HTERT RPE-1 (cell line): ENCODE data around the gene ACTL6B.

Experiments
- in situ Hi-C: fragments of 300-500 bp; cut with MboI; formaldehyde crosslinking; loops from 4 replicates; pipeline ENCODE4 v1.14.3; 2020; ENCODE audit warnings: low sequenced_read_pairs

The ACTL6B gene

DNA sequence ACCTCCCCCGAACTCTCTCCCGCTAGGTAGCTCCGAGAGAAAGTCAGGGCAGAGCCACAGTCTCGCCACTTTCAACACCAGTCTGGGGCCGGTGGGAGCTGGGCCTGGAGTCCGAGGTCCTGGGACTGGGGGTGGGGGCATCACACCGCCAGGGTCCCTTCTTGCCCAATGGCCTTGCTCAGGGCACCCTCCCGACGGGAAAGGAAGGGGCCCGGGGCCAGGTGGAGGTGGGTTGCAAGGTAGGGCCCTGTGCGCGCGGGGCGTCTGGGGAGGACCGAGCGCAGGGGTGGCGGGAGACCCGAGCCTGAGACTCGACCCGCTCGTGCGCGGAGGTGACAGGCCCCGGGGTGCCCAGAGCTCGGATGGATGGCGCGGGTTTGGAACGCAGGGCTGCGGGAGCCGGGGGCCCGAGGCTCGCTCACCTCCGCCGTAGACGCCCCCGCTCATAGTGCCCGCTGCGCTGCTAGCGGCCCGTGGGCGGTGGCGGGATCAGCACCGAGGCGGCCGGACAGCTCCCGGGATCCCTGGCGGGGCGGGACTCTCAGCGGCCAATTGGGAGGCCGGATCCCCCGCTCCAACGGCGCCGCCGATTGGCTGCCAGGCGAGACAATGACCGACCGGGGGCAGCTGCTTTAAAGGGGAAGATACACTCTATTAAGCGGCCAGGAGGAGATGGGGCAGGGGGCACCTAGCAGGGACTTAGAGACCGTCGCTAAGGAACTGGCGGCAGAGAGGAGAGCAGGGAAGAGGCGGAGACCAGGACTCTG, at the start of gene ACTL6B:
TSS of gene ACTL6B (minus strand) at position 541 of the 767 bp plus-strand sequence. CDS start at position 447, 94 bp downstream.
- in situ Hi-C loops: no loop called here

DNA sequence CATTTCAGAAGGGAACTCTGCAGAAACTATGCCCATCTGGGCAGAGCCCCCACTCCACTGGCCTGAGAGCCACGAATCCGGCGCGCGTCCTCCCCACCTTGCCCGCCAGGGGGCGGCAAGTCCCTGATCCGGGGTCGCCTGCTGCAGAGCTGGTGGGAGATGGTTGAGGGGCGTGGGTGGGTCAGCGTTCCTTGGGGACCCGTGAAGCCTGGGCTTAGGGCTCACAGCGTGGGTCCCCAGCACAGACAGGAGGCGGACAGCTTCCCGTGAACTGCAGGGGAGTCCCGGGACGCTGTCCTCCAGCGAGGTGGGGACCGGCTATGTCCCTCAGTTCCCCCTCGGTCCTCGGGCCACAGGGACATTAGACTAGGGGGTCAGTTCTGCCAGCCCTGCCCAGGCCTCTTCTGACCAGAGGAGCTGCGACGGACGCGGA, 49.1 kb upstream of the ACTL6B start:
- in situ Hi-C loops: loop anchor here (25.0 kb wide), 1 partner anchor 132 kb away; the partner anchor contains the start of gene EPHB4

DNA sequence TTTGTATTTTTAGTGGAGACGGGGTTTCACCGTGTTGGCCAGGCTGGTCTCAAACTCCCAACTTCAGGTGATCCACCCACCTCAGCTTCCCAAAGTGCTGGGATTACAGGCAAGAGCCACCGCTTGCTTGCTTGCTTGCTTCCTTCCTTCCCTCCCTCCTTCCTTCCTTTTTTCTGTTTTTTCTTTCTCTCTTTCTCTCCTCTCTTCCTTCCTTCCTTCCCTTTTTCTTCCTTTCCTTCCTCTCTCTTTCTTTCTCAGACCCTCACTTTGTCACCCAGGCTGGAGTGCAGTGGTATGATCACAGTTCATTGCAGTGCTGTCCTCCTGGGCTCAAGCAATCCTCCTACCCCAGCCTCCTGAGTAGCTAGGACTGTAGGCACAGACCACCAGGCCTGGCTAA, 44.8 kb upstream of the ACTL6B start:
- in situ Hi-C loops: loop anchor here (25.0 kb wide), 1 partner anchor 136 kb away; the partner anchor contains the start of gene EPHB4

DNA sequence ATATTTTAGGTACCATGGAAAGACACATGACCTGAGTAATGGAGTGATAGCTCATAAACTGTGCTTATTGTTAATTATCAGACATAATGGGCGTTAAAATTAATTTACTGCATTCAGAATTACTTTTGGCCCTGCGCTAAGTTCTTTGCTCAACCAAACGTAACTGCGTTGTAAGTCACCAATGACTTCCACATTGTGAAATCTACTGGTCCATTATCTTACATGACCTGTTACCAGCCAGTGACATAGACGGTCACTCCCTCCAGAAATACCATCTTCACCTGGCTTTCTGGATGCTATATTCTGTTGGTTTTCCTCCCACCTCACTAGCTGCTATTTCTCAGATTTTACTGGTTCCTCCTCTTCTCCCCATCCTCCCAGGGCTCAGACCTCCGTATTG, 42.8 kb upstream of the ACTL6B start:
- in situ Hi-C loops: no loop called here

DNA sequence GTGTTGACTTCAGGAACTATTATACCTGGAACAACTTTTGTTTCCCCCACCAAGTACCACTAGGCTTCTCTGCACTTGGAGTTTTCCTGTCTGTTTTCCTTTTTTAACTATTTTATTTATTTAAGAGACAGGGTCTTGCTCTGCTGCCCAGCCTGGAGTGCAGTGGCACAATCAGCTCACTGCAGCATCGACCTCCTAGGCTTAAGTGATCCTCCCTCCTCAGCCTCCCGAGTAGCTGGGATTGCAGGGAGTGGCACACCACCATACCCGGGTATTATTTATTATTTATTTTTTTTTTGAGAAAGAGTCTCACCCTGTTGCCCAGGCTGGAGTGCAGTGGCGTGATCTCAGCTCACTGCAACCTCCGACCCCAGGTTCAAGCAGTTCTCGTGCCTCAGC, 39.9 kb upstream of the ACTL6B start:
- in situ Hi-C loops: no loop called here

DNA sequence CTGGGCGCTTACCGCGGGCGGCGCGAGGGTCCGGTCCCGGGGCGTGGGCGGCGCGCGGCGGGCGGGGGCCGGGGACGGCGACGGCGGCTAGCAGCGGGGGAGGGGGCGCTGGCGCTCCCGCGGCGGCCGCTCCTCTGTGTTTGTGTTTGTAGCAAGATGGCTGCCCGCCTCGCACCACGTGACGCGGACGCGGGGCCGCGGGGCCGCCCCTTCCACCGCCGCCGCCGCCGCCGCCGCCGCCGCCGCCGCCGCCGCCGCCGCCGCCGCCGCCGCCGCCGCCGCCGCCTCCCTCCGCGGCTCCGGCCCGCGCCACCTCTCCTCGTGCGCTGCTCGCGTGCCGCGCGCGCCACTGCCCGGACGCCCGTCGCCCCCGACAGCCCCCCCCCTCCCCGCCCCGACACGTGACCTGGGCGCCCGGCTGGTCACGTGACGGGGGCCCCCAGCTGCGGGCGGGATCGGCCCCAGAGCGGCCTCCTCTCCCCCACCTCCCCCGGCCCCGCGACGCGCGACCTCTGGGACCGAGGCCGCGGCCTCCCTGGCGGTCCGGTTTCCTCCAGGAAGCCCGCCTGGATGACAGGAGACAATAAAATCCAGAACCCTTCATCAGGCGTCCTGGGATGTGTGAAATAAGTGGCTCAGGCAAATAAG, 38.0 kb upstream of the ACTL6B start, which contains the start of gene GIGYF1:
TSS of gene GIGYF1 (minus strand) at position 153 of the 648 bp plus-strand sequence. CDS start 6,012 bp downstream, outside the sequence.
- in situ Hi-C loops: no loop called here

DNA sequence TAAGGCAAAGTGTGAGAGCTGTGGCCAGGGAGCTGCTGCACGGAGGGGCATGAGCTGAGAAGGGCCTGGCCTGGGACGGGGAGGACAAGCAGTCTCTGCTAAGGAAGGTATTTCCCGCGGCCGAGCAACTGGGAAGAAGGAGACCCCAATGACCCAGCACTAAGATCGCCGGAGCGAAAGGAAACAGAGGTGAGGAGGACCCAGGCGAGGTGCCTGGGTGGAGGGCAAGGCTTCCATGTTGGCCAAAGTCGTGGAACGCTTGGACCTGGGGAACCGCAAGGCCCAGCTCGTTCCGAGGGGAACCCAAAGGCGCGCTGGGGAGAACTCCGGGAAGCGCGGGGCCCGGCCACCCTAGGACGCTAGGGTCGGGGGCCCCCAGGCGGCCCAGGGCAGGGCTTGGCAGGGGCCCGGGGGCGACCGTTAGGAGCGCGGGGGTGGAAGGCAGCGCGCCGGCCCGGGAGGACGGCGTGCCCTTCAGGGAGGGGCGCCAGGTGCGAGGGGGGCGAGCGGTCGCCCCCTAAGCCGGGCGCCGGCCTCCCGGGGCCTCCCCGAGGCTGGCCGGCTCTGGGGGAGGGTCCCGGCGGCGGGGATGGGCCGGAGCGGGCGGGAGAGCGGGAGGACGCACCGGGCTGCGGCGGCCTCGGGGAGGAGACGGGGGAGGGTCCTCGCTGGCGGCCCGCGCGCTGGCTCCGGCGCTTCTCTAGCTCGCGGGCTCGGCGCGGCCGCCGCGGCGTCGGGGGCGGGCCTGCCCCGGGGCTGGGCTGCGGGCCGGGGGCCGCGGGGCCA, 37.3 kb upstream of the ACTL6B start:
- in situ Hi-C loops: no loop called here

DNA sequence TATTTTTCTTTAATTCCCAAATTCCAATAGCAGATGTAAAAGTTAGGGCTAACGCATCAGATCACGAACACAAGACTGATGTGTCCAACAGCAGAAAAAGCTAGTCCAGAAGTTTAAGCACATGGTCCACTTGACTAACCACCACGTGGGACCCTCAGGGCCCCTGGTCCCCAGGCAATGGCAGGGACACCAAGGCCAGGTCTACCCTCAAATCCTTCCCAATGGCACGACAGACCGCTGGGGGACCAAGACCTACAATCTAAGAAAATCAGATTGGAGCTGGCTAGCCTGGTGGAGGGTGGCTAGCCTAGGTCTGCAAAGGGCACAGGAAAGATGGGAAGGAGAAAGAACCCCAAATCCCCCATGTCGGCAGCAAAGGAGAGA, 36.3 kb upstream of the ACTL6B start:
- in situ Hi-C loops: no loop called here

DNA sequence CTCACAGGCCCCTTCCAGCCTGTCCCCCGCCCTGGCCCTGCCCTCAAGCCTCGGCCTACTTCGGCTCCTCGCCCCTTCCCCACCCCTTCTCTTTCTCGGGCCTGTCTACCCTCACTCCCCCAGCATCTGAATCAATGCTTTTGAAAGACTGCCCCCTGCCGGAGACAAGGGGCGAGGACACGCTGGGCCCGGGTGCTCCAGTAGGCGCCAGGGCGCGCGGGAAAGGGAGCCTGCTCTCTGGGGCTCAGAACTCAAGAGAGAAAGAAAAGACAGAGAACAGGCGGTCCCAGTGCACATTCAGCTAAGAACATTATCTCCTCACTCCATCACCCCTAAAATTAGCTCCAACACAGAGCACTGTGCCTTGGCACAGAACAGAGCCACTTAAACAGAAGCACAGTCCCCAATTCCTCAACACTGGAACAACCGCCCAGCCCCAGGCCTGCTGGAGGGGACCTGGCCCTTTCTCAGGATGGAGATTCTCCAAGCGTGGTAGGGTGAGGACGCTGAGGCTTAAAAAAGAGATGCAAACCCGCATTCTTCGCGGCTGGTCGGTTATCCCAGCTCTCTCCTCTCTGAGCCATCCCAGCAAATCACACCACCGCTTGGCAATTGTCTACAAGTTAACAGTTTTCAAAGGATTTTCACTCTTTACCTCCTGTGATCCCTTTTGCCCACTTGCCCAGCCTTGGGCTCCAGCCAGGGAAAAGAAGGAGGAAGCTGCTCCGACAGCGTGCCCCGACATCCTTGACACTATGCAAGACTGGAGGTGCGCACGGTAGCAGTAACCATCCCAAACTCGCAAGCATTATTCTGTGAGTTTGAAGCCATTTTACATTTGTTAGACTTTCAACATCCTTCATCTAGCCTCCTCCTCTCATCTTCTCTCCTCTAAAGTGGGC, 35.7 kb upstream of the ACTL6B start:
- in situ Hi-C loops: no loop called here

DNA sequence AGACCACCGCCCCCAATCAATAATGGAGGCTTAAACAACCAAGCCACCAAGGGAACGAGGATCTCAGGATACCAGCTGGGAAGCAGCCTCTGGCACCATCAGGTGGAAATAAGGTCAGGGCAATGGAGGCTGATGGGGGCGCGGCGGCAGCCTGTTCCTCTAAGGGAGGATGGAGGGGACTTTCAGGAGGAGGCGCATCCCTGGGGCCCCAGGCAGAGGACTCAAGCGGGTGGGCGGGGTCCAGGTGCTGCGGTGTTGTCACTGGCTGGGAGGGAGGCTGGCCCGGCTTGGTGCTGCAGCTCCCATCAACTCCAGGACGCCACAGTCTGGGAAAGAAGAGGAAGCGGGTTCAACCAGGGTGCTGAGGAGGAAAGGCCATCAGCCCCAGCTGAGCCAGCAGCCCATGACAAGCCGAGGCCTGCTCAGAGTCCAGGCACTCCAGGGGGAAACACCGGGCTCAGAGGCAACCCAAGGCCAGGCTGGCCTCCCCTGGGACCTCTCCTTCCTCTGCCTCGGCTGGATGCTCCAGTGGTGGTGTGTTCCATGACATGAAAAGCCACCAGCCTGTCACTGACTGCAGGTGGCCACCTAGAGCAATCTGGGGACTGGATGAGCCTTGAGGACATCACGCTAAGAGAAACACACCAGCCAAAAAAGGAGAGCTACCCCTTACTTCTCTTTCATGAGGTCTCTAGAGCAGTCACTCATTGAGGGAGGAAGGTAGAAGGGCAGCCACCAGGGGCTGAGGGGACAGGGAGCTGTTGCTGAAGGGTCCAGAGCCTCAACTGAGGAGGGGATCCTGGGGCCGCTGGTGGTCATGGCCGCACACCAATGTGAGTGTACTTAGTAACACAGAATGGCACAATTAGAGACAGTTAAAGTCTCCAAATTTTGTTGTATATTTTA, 33.2 kb upstream of the ACTL6B start:
- in situ Hi-C loops: no loop called here

DNA sequence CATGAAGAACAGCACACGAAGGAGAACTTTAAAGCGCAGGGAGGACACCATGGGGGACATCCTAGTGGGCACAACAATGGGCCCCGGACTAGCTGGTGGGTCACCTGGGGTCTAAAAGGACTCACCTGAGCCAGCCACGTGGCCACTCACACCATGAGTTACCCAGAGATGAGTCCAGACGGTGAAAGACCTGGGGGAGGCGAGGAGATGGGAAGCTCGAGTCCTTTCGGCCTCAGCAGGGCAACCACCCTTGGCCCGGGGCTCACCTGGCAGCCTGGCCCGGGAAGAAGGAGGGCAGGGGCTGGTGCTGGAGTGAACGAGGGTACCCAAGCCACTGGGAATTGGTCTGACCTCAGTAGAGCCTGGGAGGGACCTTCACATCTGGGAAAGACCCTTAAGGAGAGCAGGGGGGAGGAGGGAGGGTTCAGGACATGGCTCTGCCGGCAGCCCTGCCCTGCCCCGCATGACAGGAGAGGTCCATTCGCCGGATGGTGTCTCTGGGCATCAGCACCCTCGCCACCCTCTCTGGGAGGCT, 32.1 kb upstream of the ACTL6B start:
- in situ Hi-C loops: no loop called here

DNA sequence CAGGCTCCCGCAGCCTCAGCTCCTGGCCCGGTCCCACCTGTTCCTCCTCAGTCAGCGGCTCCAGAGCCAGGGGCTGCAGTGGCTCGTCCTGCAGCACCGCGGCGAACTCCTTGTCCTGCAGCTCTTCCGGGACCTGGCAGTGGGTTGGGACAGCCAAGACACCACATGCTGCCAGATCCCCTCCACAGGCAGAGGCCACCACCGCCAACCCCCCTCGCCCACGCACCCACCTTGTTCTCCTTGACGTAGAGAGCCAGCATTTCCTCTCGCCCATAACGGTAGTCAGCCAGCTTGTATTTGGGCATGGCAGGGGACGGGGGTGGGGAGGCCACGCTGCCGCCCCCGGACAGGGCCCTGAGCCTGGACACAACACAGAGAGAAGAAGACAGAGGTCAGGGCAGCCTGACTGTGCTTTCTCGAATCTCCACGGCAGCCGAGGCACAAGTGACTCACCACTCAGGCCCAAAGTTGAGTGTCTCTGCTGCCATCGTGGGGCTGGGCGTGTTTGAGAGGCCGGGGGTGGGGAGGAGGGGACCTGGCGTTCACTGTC, 31.6 kb upstream of the ACTL6B start:
- in situ Hi-C loops: no loop called here

DNA sequence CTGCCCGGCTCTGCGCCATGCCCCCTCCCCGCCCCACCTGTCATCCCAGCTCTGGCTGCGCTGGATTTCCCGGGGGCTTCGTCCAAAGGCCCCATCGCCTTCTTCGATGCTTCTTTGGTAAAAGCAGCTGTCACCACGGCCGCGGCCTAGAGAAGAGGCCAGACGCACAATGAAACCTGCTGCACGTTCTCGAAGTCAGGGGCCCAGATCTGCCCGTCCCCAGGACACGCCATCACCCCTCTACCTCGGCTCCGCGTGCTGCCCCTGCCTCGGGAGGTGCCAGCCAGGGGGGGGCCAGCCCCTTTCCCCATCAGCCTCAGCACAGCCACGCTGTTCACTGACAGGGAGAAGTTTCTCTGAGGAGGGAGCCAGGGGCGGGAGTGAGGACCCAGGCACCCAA, 31.0 kb upstream of the ACTL6B start:
- in situ Hi-C loops: no loop called here

DNA sequence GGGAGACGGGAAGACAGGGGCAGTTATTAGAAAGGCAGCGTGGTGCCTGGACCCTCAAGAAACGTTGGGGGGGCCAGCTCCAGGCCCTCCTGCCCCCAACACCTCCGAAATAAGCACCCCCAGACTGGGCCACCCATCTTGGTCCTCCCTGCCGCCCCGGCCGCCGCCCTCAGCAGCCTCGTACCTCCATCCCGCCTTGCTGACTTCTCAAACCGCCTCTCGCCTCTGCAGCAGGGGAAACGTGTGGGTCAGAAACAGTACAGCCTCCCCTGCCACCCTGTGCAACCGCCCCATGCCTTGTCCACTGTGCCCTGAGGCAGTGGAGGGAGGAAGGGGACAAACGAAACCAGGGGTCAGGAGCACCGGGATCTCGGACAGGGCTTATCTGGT, 30.6 kb upstream of the ACTL6B start:
- in situ Hi-C loops: no loop called here

DNA sequence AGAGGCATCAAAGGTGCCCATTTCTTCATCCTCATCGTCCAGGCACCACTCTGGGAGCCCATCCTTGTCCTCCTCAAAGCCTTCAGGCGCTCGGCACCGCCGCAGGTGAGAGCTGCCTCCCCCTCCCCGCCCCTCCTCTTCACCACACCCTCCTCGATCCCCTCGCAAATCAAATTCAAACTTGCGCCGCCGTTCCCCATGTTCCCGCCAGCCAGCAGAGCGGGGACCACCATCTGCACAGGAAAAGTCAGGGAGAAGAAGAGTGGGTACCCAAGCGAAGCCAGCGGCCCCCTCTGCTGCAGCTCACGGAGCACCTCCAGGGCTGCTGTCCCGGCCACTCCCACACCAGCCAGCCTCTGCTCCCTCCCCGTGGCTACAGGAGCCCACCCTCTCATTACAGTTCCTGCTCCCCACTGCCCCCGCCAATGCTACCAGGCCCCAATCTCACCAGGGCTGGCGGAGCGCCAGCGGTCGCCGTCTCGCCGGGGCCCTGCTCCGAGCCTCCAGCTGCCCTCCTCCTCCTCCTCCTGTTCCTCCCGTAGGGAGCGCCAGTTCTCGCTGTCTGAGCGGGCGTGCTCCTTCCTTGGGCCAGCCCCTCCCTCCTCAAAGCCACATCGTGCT, 30.1 kb upstream of the ACTL6B start:
- in situ Hi-C loops: no loop called here

DNA sequence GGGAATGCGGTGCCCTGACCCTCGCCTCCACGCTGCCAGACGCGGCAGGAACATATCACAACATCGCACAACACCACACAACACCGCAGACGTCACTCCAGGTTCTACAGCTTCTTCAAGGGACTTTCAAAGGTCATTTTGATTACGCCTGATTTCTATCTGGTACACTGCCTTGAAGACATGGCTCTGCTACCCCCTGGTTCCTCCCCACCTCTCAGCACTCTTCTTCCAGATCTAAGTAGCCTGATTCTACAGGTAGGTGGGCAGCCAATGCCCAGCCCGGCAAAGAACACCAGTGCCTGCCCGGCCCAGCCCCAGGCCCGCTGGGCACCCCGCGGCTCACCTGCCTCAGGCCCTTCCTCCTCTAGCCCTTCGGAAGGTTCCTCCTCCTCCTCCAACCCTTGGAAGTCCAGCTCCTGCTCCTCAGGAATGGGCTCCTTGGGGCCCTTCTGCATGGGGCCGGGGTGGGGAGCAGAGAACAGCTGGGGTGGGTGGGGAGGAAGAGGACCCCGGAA, 29.4 kb upstream of the ACTL6B start:
- in situ Hi-C loops: no loop called here

DNA sequence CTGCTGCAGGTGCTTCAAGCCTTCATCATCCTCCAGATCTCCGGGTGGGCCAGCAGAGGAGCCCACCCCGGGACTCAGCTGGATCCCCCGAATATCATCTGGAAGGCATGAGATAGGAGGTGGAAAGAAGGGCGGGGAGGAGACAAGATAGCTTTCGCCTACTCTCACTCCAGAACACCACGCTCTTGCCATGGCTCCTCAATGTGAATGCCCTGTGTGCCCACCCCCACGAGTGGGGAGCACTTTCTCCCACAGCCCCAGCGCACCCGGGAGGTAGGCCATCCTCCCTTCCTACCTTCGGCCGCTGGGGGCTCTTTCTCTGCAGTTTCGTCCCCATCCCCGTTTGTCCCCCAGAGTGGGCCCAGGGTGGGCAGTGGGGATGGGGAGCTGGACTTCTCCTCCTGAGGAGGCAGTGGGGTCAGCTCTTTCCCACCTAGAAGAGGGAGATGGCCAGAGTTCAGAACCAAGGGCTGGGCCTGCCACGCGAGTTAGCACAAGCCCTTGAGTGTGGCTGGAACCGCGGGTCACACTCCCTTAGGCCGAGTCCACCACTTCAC, 28.9 kb upstream of the ACTL6B start:
- in situ Hi-C loops: no loop called here

DNA sequence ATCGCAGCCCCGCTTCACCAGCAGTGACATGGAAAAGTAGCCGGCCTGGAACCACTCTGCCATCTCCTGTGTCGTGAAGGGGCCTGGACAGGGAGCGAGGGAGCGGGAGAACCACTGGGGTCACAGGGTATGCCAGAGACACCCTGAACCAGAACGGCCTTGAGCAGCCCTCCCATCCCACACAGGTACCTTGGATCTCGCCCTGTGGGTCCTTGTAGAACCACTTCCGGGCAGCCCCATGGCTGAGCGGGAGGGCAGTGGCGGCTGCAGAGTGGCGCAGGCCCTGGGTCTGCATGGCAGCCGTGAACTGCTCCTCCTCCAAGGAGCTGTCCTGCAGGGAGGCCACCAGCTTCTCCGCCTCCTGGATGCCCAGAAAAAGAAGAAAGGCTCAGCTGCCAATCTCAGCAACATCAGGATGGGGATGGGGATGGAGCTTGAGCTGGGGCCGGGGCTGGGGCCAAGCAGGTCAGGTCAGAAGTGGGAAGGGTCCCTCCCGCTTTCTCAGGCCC, 28.3 kb upstream of the ACTL6B start:
- in situ Hi-C loops: no loop called here
